ENCODE measurements around the gene INPP4B.
"Not testable (repeated sequence)": the region's sequence is repeated elsewhere in the genome, so short reads cannot be mapped to it uniquely, and the experiment has no call there.

Gene INPP4B

DNA sequence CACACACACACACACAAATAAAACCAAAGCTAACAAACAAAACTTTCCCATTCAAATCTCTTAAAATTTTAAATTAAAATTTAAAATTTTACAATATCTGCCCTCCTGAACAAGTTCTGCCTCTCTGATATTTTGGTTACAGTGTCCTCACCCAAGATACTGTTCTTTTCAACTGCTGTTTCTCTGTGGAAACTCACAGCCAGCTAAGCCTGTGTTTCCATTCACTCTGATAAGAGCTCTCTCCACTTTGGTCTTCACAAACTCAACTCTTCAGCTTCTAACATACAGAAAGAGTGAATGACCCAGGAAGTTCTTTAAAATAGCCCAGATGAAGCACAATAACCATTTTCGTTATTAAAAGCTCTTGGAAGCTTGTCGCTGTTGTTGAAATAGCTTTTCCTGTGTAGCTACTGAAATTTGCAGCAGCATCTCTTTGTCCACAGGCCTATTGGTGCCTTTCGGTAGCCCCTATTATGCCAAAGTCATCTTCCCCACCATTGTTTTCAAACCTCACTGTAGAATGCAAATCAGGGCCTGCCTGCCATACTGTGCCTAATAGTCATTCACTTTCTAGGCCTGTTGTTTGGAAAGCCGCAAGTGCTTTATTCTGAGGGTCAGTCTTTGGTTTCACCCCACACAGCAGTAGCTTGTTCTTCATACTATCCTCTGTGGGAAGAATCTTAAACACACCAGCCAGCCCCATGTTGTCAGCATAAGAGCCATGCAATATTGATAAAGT is 19.4 kb downstream of the INPP4B start:
- DNase-seq (ENCODE audit: low read depth in 3 of 3), result no peak

DNA sequence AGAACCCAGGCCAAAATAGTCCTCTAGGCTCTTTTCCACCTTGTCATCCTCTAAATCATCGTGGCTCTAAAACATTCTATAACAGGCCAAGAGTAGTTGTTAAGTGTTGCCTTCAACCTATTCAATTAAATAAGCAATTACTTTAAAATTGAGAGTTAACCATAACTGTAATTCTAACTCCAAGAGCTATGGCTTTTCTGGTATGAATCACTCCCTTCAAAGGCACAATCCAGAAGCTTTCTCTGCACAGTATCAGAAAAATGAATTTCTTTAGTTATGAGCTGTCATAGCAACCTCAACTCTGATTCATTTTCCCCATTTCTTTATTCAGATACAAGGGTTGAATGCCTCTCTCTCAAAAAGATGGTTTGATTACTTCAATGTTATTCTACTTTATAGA is 21.7 kb downstream of the INPP4B start:
- no peak for DNase-seq (ENCODE audit: low read depth in 3 of 3)

DNA sequence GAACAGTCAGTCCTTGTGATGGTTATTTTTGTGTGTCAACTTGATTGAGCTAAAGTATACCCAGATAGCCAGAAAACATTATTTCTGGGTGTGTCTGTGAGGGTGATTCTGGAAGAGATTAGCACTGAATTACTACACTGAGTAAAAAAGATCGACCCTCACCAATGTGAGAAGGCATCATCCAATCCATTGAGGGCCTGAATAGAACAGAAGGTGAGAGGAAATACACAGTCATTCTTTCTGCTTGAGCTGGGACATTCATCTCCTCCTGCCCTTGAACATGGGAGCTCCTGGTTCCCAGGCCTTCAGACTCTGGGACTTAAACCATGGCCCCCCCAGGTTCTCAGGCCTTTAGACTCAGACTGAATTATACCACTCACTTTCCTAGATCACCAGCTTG is 22.3 kb downstream of the INPP4B start:
- no peak for DNase-seq (ENCODE audit: low read depth in 3 of 3)

DNA sequence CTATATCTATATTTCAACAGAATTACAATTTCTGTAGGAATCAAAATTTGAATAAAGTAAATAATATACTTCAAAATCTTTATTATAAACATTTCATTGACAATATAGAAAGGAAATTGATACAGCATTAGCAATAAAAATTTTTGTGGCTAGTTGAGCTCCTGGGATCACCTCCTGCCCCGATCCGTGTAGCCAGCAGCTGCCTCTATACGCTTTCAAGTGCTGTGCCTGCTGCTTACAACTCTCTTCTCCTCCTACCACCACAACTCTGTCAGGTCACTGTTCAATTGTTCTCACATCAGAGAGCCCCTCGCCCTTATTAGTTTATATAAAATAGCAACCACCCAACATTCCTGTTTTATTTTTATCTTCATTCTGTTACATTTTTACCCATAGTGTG is 27.6 kb downstream of the INPP4B start:
- no peak for DNase-seq (ENCODE audit: low read depth in 3 of 3)

DNA sequence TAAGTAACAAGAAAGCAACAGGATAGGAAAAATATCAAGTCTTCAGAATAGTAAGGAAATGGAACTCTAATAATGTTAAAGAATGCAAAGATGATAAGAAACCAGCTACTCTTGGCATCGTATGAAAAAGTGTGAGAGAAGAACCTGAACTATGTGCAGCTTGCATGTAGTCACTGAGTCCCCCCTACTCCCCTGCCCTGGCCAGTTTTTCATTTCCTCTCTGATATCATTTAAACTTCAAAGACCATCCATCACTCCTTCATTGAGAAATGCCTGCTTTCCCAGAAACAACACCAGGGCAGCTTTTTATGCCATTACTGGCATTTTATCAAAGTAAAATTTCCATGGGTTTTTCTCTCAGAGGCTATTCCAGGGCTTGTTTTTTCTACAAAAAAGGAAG is 28.1 kb downstream of the INPP4B start:
- no peak for DNase-seq (ENCODE audit: low read depth in 3 of 3)

DNA sequence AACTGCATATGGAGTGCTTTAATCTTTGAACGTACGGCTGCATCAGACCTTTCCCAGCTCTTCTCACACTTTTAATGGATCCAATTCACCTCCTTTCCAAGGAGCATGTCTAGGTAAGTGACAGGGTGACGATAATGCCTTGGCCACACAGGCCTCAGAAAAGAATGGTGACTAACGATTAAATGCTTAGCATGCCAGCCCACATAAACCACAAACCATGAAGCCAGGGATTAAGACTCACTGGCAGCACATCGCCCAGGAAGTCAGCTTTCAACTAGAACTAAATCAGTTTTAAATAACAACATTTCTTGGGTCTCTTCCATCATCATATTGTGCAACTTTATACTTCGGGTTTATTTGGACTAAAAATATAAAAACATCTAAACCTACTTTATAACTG is 28.7 kb downstream of the INPP4B start:
- DNase-seq (ENCODE audit: low read depth in 3 of 3), result no peak

DNA sequence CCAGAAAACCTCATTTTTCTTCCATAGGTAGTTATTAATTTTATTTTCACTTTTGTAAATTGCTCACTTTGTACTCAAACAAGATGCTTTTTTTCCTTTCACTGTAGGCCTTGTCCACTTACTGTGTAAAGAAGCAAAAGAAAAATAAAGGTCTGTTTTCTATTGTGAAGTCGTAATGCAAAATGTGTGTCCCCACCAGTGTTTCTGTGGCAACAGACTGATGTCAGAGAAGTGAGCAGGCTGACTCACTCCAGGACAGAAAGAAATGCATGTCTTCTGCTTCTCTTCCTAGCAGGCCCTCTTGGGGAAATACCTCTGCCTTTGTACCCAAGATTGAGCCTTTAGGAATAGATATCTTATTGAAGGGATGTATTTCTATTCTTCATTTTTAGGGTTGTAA is 30.3 kb downstream of the INPP4B start:
- no peak for DNase-seq (ENCODE audit: low read depth in 3 of 3)

DNA sequence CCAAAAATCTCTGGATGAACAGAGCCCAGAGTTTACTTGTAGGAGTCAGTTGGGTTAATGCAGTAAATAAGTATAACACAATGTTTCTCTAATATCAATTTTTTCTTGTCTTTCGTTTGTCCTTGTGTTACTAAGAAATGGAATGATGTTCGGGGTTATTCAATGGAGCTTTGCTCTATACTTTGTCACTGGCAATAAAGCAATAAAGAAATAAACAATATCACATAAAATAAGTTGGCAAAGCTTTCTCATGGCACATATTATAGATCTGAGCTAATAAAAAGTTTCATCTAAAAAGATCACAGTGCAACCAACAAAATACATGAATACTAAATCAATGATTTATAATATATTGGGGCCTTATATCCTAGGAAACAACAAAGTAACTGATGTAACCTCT is 32.7 kb downstream of the INPP4B start:
- DNase-seq (ENCODE audit: low read depth in 3 of 3), result no peak

DNA sequence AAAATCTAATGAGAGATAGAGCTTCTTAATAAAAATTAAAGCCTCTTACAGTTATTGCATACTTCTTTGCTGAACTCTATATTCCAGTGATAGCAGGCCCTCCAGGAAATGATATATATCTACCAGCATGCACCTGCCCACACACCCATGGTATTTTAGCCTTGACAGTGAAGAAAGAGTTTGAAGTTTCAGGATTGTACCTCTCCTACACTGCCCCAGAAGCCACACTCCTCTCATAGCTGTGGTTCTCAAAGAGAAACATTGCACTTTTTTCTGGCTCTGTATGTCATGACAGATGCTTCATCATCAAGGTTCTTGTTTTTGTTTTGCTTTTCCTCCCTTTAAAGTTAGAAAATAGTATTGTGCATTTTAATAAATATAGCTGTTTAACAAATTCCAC is 34.0 kb downstream of the INPP4B start:
- DNase-seq (ENCODE audit: low read depth in 3 of 3), result no peak

DNA sequence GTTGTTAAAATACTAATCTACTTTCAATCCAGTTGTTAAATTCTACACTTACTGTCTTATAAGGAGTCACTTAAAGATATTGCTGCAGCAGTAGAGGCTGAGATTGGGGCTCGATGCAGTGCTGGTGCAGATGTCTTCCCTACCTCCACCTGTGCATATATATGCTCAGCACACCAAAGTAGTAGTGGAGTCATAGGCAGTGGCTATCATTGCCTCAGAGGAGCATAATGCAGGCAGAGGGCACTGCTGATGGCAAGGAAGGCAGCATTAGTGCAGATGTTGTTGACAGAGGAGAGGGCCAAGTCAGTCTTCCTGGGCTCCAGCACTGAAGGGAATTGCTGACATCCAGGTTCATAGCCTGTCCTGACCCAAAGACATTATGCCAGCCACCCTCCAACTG is 35.1 kb downstream of the INPP4B start:
- no peak for DNase-seq (ENCODE audit: low read depth in 3 of 3)

DNA sequence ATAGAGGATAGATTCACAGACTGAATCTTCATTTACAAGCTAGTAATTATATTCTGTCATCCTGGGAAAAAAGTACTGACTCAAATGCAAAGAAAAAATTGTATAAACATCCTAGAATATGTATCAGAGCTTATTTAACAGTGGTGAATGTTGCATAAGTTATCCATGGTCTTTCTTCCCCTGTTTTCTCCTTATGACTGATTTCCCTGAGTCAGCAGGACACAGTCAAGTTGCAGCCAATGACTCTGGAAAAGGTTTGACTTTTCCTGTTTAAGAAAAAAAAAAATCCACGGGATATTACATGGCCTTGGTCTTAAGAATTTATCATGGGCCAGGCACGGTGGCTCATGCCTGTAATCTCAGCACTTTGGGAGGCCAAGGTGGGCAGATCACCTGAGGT is 36.5 kb downstream of the INPP4B start:
- DNase-seq (ENCODE audit: low read depth in 3 of 3), result no peak

DNA sequence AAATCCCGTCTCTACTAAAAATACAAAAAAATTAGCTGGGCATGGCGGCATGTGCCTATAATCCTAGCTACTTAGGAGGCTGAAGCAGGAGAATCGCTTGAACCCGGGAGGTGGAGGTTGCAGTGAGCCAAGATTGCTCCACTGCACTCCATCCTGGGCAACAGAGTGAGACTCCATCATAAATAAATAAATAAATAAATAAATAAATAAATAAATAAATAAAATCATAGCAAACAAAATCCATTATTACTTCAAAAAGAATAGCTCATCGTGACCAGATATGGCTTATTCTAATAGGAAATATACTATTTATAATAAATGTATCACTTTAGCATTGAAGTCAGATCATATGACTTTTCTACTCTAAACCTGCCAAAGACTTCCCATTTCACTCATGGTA is 42.2 kb downstream of the INPP4B start:
- DNase-seq (ENCODE audit: low read depth in 3 of 3), result not testable (repeated sequence)

DNA sequence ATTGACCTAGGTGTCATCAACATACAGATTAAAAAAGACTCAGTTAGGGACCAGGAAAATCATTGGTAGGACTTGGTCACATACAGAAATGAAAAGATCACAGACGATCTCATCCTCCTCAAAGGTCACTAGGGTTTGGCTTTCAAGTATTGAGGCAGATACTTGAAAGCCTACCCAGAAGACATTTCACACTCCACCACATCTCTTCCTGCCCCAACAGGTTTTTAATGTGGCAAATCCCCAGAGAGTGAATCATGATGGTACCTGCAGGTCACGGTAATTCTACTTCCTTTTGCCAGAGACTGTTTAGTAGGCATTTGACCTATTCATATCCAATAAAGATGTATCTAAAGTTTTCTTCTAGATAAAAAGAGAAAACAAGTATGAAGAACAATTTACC is 44.1 kb downstream of the INPP4B start:
- DNase-seq (ENCODE audit: low read depth in 3 of 3), result no peak

DNA sequence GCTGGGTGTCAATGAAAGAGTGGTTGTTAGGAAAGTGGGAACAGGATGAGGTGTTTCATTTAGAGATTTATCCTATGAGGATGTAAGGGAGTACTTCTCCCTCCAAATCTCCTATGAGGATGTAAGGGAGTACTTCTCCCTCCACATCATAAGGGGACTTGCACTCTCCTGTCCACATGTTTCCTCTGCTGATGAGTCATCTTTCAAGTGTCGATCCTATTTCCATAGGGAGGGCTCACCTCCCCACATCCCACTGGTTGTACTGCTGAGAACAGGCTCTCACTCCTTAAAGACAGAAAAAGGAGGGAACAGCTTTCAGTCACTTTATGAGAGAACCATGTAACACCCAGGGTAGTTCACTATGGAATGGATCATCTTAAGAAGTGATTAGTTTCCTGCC is 65.0 kb downstream of the INPP4B start:
- no peak for DNase-seq (ENCODE audit: low read depth in 3 of 3)

DNA sequence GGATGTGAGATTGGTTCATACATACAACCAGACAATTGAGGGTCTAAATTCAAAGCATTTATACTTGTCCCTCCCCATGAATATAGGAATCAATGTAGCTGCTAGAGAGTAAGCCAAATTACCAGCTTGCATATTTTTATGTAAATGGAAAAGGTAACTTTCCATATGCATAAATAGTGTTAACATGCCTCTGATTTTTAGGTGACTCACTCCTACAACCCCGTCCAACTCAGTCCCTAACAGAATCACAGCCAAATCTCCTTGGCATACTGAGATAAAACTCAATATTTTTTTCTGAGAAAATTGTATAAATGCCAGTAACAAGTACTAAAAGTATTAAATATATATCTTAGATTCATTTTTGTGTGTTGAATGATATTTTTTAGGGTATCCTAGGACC is 67.2 kb downstream of the INPP4B start:
- DNase-seq (ENCODE audit: low read depth in 3 of 3), result no peak

DNA sequence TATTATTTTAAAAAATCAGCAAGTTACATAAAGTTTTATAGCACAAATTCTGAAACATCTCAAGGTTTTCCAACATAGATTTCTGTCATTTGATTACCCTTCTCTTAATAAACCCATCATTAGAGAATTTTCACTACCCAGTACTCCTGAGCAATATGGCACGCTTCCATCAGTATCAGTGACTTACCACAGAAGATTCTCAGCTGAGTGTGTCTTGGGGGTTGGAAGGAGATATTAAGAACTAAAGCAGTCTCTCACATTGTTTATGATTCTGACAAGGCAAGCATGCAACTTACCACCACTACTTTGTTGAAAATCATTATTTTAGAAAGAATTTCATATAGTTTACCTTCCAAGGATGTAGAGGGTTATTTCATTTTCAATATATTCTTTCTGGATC is 67.7 kb downstream of the INPP4B start:
- no peak for DNase-seq (ENCODE audit: low read depth in 3 of 3)

DNA sequence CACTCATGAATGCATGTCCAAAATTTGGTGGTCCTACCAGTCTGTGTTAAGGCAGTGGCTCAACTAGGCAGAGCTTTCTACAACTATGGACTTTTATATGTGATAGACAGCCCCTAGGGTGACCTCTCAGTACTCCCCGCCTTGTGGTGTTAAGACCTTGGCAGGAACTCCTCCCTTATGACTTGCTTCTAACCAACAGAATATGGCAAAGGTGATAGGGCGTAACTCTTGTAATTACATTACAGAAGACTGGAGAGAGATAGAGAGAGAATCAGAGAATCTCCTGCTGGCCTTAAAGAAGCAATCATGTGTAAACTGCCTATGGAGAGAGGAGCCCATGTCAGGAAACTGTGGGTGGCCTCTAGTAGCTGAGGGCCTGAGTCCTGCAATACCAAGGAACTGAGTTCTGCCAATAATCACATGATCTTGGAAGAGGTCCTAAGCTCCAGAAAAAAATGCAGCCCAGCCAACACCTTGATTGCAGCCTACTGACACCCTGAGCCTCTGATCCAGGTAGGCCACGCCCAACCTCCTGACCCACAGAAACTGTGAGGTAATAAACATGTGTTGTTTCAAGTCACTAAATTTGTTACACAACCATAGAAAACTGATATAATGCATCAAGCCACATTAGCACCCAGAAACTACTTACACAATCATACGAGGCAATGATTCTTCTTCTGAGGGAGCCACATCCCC is 68.9 kb downstream of the INPP4B start:
- DNase-seq (ENCODE audit: low read depth in 3 of 3), result no peak

DNA sequence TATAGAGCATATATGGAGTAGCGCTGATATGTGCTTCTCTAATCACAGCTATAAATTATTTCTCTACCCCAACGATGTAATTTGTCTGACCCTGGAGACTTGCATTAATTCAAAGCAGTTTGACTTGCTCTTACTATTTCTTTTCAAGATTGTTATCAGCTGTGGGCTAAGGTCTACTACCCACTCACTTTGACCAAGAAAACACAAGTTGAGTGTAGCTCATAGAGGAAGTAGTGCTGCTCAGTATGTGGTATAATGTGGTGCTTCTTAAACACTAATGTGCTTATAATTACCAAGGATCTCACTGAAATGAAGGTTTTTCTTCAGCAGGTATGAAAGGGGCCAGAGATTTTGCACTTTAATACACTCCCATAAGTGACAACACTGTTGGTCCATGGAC is 70.1 kb downstream of the INPP4B start:
- DNase-seq (ENCODE audit: low read depth in 3 of 3), result no peak

DNA sequence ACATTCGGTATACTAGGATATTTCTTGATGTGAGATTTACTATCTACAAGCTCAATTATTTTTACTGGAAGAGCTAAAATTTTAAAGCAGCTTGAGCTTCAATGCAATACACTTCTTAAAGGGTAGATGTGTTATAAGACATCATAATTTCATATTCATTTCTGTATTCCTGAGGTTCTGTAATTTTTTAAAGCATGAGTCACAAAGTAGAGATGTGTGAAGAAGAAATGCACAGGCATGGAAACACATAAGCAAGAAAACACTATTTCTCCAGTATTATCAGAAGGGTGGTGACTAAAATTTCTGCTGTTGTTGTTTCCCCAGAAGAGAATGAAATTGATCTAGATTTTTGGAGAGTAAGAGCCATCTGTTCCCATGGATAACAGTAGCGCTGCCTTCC is 72.6 kb downstream of the INPP4B start:
- no peak for DNase-seq (ENCODE audit: low read depth in 3 of 3)

DNA sequence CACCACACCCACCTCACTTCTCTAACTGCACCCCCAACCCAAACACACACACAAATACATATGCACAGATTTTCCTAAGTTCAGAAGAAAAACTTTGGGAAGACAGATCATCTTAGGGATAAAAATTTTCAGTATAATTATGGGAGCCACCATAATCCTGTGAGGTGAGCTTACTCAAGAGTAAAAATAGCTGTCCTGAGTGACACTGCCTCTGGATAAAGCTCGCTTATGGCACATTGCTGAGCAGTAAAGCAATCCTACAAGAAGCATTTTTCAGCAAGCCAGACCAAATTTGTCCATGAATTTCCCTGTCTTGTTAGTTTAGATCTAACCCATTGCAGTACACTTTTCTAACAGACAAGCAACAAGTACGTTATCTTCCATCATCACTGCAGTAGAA is 83.8 kb downstream of the INPP4B start:
- DNase-seq (ENCODE audit: low read depth in 3 of 3), result no peak

DNA sequence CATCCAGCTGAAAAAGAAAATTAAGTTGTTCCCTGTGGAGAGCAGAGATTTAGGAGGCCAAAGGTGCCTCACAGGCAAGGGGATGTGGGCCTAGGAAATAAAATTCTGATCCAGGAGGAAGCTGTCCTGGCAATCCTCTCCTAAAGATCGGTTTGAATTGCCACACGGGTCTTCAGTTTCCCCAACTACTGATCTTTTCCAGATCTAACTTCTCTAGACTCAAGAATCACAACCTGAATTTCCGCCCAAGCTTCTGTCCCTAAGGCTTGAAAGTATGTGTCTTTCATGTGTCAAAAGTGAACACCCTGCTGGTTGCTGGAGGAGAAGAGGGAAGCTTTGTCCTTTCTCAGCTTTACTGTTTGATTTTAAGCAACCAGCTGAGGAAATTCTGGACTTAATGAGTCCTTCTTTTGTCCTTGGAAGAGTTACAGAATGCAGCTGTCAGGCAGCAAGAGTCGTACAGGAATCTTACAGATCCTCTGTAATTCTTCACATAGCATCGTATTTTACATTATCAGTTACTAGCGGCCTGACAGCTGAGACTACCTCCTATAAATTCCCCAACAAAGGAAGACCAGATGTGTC is 93.8 kb downstream of the INPP4B start:
- no peak for DNase-seq (ENCODE audit: low read depth in 3 of 3)

DNA sequence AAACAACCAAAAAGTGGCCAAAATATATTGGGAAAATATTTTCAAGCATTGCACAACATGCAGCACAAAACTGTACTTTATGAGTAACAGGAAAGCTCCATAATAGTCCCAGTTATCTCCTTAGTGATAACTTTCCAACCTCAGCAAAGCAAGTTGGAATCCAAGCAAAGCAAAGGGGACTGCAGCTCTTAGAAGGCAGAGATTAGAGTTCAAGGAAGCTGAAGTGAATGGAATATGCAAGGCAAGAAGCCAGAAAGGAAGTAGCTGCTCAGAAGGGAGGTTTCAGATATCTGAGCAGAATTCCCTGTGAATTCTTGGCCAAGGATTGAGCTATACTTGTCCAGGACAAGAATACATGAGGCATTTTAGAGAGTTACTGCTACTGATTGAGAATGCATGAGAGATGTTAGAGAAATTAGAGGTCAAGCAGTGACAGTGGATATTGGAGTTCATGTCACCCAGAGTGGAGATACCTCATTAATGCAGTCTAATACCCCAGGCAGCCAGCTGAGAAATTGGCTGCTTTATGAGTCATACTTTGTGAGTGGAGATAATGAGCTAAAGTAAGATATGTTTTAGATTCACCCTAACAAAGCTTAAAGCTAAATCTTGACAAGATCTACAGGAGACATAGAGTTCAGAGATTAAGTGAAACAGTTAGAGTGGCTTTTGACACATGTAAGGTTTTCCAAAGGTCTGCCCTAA is 102.8 kb downstream of the INPP4B start:
- DNase-seq (ENCODE audit: low read depth in 3 of 3), result no peak

DNA sequence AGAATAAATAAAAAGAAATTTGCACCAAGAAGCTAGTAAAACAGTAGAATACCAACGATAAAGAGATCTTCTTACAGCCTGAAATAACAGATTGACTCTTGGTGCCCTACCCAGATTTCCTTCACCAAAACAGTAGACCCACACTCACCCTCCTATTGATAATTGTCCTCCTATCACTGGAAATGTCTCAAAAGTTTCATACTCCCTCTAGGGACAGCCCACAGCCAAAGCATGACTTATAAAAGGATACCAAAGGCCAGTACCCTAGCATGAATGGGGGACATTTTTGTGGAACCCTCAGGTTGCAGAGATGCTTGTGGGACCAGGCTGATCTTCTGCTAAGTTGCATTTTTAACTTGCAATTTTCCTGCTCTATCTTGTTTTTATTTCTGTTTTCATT is 104.1 kb downstream of the INPP4B start:
- no peak for DNase-seq (ENCODE audit: low read depth in 3 of 3)
